HepG2 (cell line): Measurements from ENCODE around the gene ZNF282. TPM values are rescaled to one million over a fixed set of nuclear protein-coding genes. Genes with fewer than 3 reads are reported as not detected.
A peak's percentile ranks its signal among the peaks of the same experiment; 100 is the strongest.

ENCODE experiments used
- AHDC1 ChIP-seq: sonication (generic); formaldehyde crosslinking; IDR thresholded peaks from 2 replicates; pipeline ENCODE4 v1.5.1; 2020; ENCODE audit warnings: mild to moderate bottlenecking, missing genetic modification reagents, borderline replicate concordance
- DPF2 ChIP-seq: sonication (generic); formaldehyde crosslinking; IDR thresholded peaks from 2 replicates; pipeline ENCODE4 v1.4.0; 2020; ENCODE audit warnings: mild to moderate bottlenecking, low read depth, missing genetic modification reagents, borderline replicate concordance
- MAF1 ChIP-seq: sonication (generic); formaldehyde crosslinking; IDR thresholded peaks from 2 replicates; pipeline ENCODE4 v1.5.0; 2020; ENCODE audit warnings: missing genetic modification reagents, borderline replicate concordance
- PHF8 ChIP-seq: sonication (generic); formaldehyde crosslinking; IDR thresholded peaks from 2 replicates; pipeline ENCODE4 v1.5.0; 2020; ENCODE audit warnings: missing genetic modification reagents
- ZNF12 ChIP-seq: sonication (generic); formaldehyde crosslinking; IDR thresholded peaks from 2 replicates; pipeline ENCODE4 v1.5.0; 2020; ENCODE audit warnings: missing genetic modification reagents
- ZNF607 ChIP-seq: sonication (generic); formaldehyde crosslinking; IDR thresholded peaks from 2 replicates; pipeline ENCODE4 v1.5.1; 2020; ENCODE audit warnings: missing genetic modification reagents, mild to moderate bottlenecking, borderline replicate concordance
- ZNF652 ChIP-seq: IDR thresholded peaks from 2 replicates; pipeline ENCODE4 v1.6.1; 2016; ENCODE audit warnings: low read depth, borderline replicate concordance
- ZNF660 ChIP-seq: sonication (generic); formaldehyde crosslinking; IDR thresholded peaks from 2 replicates; pipeline ENCODE4 v1.5.1; 2020; ENCODE audit warnings: mild to moderate bottlenecking, low read depth, missing genetic modification reagents, borderline replicate concordance
- polyA plus RNA-seq, 8 experiments: library from polyadenylated mRNA; depleted of rRNA in 3 of 8; stranded (reverse) in 7 of 8; unstranded in 1 of 8; fragments of >200 nt; fragmentation: Illumina TruSeq in 4 of 8; extraction: Trizol in 4 of 8; gene quantifications; 2 replicates each; pipeline versions ENCODE4 v1.2.1 to v1.2.3, GENCODE V29; 2011 to 2016; ENCODE audit warnings: low read depth in 4 of 8, missing spikeins in 1 of 8, mixed read lengths in 1 of 8; ENCODE audit not compliant: insufficient read depth in 1 of 8
- total RNA-seq, 5 experiments: library from RNA; depleted of rRNA; stranded (reverse); fragments of >200 nt; fragmentation: Illumina TruSeq; extraction: Trizol; gene quantifications; 2 replicates each; pipeline ENCODE4 v1.2.3, GENCODE V29; 2016; ENCODE audit warnings: low read depth in 1 of 5
- TF ChIP-seq, protein P1 (sequence below), 2 experiments: fragments of 450-650 bp in 1 of 2; sonication (generic) in 1 of 2; formaldehyde crosslinking in 1 of 2; IDR thresholded peaks; 2 replicates each; pipeline versions ENCODE4 v1.6.1 to v1.8.0; 2016 to 2022; ENCODE audit warnings: antibody characterized with exemption in 1 of 2, mild to moderate bottlenecking in 1 of 2, missing genetic modification reagents in 1 of 2
- TF ChIP-seq, protein P2 (sequence below): IDR thresholded peaks from 2 replicates; pipeline ENCODE4 v1.6.1; 2016; ENCODE audit warnings: missing compliant biosample characterization, missing genetic modification reagents, borderline replicate concordance

The ZNF282 gene
- total and polyA plus RNA-seq, 2 of the 13 experiments (the other 11 are each of a cell fraction or from before 2014, with no cell fraction given) = 9.1 to 20.9 TPM

GRCh38 chr7:149195180-149196150 lies at the start of gene ZNF282 (continued):
- TF ChIP-seq, protein P1, sequence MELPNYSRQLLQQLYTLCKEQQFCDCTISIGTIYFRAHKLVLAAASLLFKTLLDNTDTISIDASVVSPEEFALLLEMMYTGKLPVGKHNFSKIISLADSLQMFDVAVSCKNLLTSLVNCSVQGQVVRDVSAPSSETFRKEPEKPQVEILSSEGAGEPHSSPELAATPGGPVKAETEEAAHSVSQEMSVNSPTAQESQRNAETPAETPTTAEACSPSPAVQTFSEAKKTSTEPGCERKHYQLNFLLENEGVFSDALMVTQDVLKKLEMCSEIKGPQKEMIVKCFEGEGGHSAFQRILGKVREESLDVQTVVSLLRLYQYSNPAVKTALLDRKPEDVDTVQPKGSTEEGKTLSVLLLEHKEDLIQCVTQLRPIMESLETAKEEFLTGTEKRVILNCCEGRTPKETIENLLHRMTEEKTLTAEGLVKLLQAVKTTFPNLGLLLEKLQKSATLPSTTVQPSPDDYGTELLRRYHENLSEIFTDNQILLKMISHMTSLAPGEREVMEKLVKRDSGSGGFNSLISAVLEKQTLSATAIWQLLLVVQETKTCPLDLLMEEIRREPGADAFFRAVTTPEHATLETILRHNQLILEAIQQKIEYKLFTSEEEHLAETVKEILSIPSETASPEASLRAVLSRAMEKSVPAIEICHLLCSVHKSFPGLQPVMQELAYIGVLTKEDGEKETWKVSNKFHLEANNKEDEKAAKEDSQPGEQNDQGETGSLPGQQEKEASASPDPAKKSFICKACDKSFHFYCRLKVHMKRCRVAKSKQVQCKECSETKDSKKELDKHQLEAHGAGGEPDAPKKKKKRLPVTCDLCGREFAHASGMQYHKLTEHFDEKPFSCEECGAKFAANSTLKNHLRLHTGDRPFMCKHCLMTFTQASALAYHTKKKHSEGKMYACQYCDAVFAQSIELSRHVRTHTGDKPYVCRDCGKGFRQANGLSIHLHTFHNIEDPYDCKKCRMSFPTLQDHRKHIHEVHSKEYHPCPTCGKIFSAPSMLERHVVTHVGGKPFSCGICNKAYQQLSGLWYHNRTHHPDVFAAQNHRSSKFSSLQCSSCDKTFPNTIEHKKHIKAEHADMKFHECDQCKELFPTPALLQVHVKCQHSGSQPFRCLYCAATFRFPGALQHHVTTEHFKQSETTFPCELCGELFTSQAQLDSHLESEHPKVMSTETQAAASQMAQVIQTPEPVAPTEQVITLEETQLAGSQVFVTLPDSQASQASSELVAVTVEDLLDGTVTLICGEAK (IDR thresholded peaks at IDR 0.05) = no peak
- TF ChIP-seq, protein P1 (CRISPR knock-in tag; IDR thresholded peaks at IDR 0.05) = no peak; the same call in none of the 2 replicates
- TF ChIP-seq MAF1 (peak; percentile 66; the same call in 1 of the 2 replicates), ZNF660 (CRISPR knock-in tag) (no peak), ZNF652 (no peak), AHDC1 (CRISPR knock-in tag) (no peak; the same call in 1 of the 2 replicates), ZNF607 (peak; percentile 35; the same call in 1 of the 2 replicates), PHF8 (CRISPR knock-in tag) (peak; percentile 96), ZNF12 (CRISPR knock-in tag) (0 out of 2 replicates have a peak, but pooled peaks have one; percentile 48), DPF2 (CRISPR knock-in tag) (no peak)
- TF ChIP-seq, protein P2, sequence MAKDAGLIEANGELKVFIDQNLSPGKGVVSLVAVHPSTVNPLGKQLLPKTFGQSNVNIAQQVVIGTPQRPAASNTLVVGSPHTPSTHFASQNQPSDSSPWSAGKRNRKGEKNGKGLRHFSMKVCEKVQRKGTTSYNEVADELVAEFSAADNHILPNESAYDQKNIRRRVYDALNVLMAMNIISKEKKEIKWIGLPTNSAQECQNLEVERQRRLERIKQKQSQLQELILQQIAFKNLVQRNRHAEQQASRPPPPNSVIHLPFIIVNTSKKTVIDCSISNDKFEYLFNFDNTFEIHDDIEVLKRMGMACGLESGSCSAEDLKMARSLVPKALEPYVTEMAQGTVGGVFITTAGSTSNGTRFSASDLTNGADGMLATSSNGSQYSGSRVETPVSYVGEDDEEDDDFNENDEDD (CRISPR knock-in tag) = peak; percentile 47; the same call in 1 of the 2 replicates
